GM19351 (cell line): Measurements from ENCODE around the gene AHSG.

Experiments used
- ATAC-seq: cut with Tn5 transposase; IDR thresholded peaks from one replicate; pipeline ENCODE4 v1.9.1; 2021; ENCODE audit warnings: mild to moderate bottlenecking, moderate library complexity; ENCODE audit not compliant: unreplicated experiment

The AHSG gene

GRCh38 chr3:186639778-186640472 is 27.1 kb downstream of the AHSG start, which contains the start of gene FETUB:
Gene FETUB (plus strand): TSS chr3:186640399. CDS start chr3:186640461, 62 bp downstream.
- no peak for ATAC-seq

- ATAC-seq, result no peak
These were observed 27.6 kb downstream of the AHSG start for GRCh38 chr3:186640473-186640818.

- no peak for ATAC-seq
These were observed 28.1 kb downstream of the AHSG start for GRCh38 chr3:186640929-186641328.

- ATAC-seq, result no peak
These were observed 29.2 kb downstream of the AHSG start for GRCh38 chr3:186642014-186642413.

GRCh38 chr3:186643493-186643892 is 30.6 kb downstream of the AHSG start:
- ATAC-seq, result no peak

GRCh38 chr3:186644683-186645082 is 31.8 kb downstream of the AHSG start:
- no peak for ATAC-seq

- no peak for ATAC-seq
These were observed 33.2 kb downstream of the AHSG start for GRCh38 chr3:186646106-186646505.

GRCh38 chr3:186646841-186647240 is 34.0 kb downstream of the AHSG start:
- ATAC-seq, result no peak

GRCh38 chr3:186648851-186649250 is 36.0 kb downstream of the AHSG start:
- no peak for ATAC-seq

GRCh38 chr3:186651678-186652215 is 38.9 kb downstream of the AHSG start:
- no peak for ATAC-seq

- ATAC-seq, result peak; percentile 97
These were observed 40.3 kb downstream of the AHSG start for GRCh38 chr3:186653080-186653707.

- no peak for ATAC-seq
These were observed 41.1 kb downstream of the AHSG start for GRCh38 chr3:186653984-186654383.

- no peak for ATAC-seq
These were observed 50.7 kb downstream of the AHSG start for GRCh38 chr3:186663361-186664118.

GRCh38 chr3:186664119-186664495 is 51.2 kb downstream of the AHSG start:
- no peak for ATAC-seq

- ATAC-seq, result no peak
These were observed 51.6 kb downstream of the AHSG start for GRCh38 chr3:186664506-186664905.

GRCh38 chr3:186665625-186666188 is 52.8 kb downstream of the AHSG start, which contains the start of gene HRG:
Gene HRG (plus strand): TSS chr3:186666014. CDS start chr3:186666032, 18 bp downstream.
- ATAC-seq, result no peak

GRCh38 chr3:186668426-186668825 is 55.6 kb downstream of the AHSG start:
- no peak for ATAC-seq

- ATAC-seq, result no peak
These were observed 56.7 kb downstream of the AHSG start for GRCh38 chr3:186669378-186670084.

GRCh38 chr3:186670155-186670554 is 57.3 kb downstream of the AHSG start:
- no peak for ATAC-seq
